Ovary (tissue), 9 donors: ENCODE results near the gene THRB. TPM values are rescaled to one million over a fixed set of nuclear protein-coding genes. Genes with fewer than 3 reads are reported as not detected.

Experiments
- DNase-seq, 5 donors: peaks; one replicate each; pipeline ENCODE4 v3.0.0-alpha.2; 2019 to 2020
- H3K27ac ChIP-seq, 2 donors: fragments of 200-600 bp; one replicate each; pipeline versions ENCODE4 v1.5.1 to v1.8.0; 2019 to 2022
- H3K27me3 ChIP-seq: fragments of 200-600 bp; one replicate; pipeline ENCODE4 v1.8.0; 2022
- H3K36me3 ChIP-seq: fragments of 200-600 bp; sonication (generic); one replicate; pipeline ENCODE4 v1.5.1; 2019
- H3K4me1 ChIP-seq: one replicate; pipeline ENCODE4 v1.8.1; 2013; ENCODE audit warnings: mild to moderate bottlenecking, moderate library complexity; ENCODE audit not compliant: insufficient read depth
- H3K4me3 ChIP-seq: fragments of 200-600 bp; sonication (generic); one replicate; pipeline ENCODE4 v1.5.1; 2017
- H3K9me3 ChIP-seq, 2 donors: fragments of 200-600 bp in 1 of 2; sonication (generic) in 1 of 2; one replicate each; pipeline versions ENCODE4 v1.5.1 to v1.8.1; 2013 to 2019; ENCODE audit warnings: mild to moderate bottlenecking in 1 of 2, moderate library complexity in 1 of 2
- EP300 ChIP-seq: sonication (generic); formaldehyde crosslinking; IDR thresholded peaks from one replicate; pipeline ENCODE4 v1.6.1; 2017; ENCODE audit warnings: antibody characterized with exemption
- POLR2A ChIP-seq: fragments of 450-650 bp; IDR thresholded peaks from one replicate; pipeline ENCODE4 v1.6.1; 2017; ENCODE audit warnings: antibody characterized with exemption, mild to moderate bottlenecking, moderate library complexity
- WGBS, 3 donors: extraction: QIAGEN DNeasy Blood & Tissue Kit in 1 of 3; methylation state at CpG; one replicate each; pipeline versions ENCODE4 v1.1.5 to v1.1.7; 2013 to 2017; 5-methylcytosine and 5-hydroxymethylcytosine counted together
- intact Hi-C, 4 donors: fragments of 100-400 bp; cut with DNase I; formaldehyde crosslinking; loops; one replicate each; pipeline versions ENCODE4 v1.11.0 to v1.15.1; 2022 to 2023
- polyA plus RNA-seq, 2 donors: library from polyadenylated mRNA; stranded (reverse); fragments of 200-250 nt in 1 of 2; fragments of 350-450 nt in 1 of 2; fragmentation: Illumina TruSeq in 1 of 2; extraction: RNeasy Lipid Tissue Mini Kit (QIAGEN cat#74804) in 1 of 2; gene quantifications; one replicate each; pipeline ENCODE4 v1.2.3, GENCODE V29; 2013 to 2014
- total RNA-seq, 7 donors: library from RNA; depleted of rRNA in 2 of 7; stranded (reverse); fragments of >200 nt in 2 of 7; fragmentation: NEBNext Ultra II Directional in 3 of 7; extraction: Animal tissue kit (Norgen Biotek cat#: 25700) in 3 of 7; gene quantifications; one replicate each; pipeline versions ENCODE4 v1.1.0 to v1.2.4, GENCODE V29; 2016 to 2023
- TF ChIP-seq, protein P1 (sequence below), 3 donors: fragments of 450-650 bp in 2 of 3; fragments of 200-600 bp in 1 of 3; IDR thresholded peaks; one replicate each; pipeline versions ENCODE4 v1.5.1 to v1.8.0; 2016 to 2022; ENCODE audit warnings: antibody characterized with exemption in 3 of 3, mild to moderate bottlenecking in 1 of 3
- donor health status: DM: no; HTN: no; CAD: no; lungs with moderate emphysema.
- donor health status: DM: no; HTN: no; CAD: no.
- donor health status: Bipolar disorder and iron deficiency.
- donor health status: DM: yes; HTN: yes; CAD: no.
- donor health status: DM: no; HTN: no; CAD: no.
- donor health status: DM: yes; HTN: yes; CAD: no.

The THRB gene
- total and polyA plus RNA-seq, 9 donors, result 0.91 to 6.5 (median 3.2) TPM

DNA sequence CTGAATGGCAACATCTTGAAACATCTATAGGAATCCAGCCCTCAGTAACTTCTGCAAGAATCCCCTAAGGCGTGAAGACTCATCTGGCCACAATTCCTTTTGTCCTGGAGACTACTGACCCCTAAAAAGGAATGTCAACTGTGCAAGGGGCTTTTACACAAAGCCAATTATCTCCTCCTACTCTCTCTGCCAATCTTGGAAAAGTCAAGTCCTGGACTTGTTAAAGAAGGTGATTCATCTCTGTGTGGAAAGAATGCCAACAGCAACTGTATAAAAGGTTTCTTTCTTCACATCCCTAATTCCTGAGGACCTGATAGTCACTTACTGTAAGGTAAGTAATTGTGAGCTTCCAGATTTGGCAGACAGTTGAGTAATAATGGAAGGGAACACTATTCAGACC is 22.3 kb downstream of the THRB start:
- DNase-seq, result no peak
- H3K9me3 ChIP-seq, result no peaks in the 10 kb centered on the region
- no peak overlapping the region for H3K4me3 ChIP-seq
- no peaks in the 10 kb centered on the region for H3K4me1 ChIP-seq
- 93 to 98% (median 94%) methylated on average over 1 of the region's 1 CpG for WGBS, 3 donors
- H3K27me3 ChIP-seq, result no peaks in the 10 kb centered on the region
- no peaks in the 10 kb centered on the region for H3K36me3 ChIP-seq
- intact Hi-C loops, result no loop called here
- no peak overlapping the region for H3K27ac ChIP-seq
- TF ChIP-seq POLR2A (no peak), EP300 (no peak)
- TF ChIP-seq, protein P1, sequence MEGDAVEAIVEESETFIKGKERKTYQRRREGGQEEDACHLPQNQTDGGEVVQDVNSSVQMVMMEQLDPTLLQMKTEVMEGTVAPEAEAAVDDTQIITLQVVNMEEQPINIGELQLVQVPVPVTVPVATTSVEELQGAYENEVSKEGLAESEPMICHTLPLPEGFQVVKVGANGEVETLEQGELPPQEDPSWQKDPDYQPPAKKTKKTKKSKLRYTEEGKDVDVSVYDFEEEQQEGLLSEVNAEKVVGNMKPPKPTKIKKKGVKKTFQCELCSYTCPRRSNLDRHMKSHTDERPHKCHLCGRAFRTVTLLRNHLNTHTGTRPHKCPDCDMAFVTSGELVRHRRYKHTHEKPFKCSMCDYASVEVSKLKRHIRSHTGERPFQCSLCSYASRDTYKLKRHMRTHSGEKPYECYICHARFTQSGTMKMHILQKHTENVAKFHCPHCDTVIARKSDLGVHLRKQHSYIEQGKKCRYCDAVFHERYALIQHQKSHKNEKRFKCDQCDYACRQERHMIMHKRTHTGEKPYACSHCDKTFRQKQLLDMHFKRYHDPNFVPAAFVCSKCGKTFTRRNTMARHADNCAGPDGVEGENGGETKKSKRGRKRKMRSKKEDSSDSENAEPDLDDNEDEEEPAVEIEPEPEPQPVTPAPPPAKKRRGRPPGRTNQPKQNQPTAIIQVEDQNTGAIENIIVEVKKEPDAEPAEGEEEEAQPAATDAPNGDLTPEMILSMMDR (IDR thresholded peaks at IDR 0.05), result no peak

DNA sequence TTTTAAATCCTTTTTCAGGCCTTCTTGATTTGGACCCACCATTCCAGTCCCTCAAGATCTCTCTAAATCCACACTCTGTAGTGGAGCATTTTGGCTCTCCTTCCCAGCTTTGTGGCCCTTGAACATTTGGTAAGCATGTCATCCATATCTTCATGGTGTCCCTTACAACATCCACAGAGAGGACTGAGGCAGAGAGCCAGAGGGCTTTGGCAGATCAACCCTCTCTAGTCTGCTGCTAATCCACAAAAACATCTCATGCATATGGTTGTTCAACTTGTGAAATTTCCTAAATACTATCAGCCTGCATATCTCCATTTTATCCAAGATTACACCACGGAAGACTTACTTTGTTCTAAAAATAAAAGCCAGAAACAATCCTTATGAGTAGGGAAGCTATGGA is 23.2 kb downstream of the THRB start:
- intact Hi-C loops, result no loop called here

DNA sequence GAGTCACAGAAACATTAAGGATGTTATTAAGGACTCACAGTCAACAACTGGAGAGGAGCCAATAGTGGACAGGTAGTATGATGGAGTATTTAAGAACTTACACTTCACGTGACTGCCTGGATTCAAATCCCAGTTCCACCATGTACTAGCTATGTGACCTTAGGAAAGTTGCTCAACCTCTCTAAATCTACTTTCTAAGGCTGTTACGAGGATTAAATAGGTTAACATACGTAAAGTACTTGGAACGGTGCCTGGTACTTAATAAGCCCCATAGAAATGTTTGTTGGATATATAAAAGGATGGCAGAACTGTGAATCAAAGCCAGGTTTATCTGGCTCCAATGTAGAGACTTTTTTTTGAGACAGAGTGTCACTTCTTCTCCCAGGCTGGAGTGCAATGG is 24.4 kb downstream of the THRB start:
- no peak for DNase-seq

More for the DNA sequence above, 23.2 kb downstream of the THRB start:
- Histone ChIP-seq H3K36me3 (no peaks in the 10 kb centered on the region), H3K27ac (no peak overlapping the region), H3K9me3 (no peaks in the 10 kb centered on the region), H3K4me3 (no peak overlapping the region), H3K4me1 (no peaks in the 10 kb centered on the region), H3K27me3 (no peaks in the 10 kb centered on the region)
- 70 to 88% (median 71%) methylated on average over 1 of the region's 1 CpG for WGBS, 3 donors
- TF ChIP-seq POLR2A (no peak), EP300 (no peak)
- TF ChIP-seq, protein P1 (IDR thresholded peaks at IDR 0.05), result no peak
- no peak for DNase-seq

DNA sequence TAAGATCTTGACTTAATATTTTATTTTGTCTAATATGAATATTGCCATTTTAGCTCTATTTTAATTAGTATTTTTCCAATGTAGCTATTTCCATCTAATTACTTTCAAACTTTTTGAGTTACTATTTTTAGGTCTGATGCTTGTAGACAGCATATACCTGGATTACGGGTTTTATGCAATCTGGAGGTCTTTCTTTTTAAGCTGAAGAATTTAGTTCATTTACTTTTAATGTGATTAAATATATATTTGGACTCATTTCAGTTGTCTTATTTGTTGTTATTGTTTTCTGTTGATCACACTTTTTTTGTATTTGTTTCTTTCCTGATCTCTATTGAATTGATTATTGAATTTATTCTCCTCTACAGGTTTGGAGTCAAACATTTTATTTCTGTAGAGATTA is 30.3 kb downstream of the THRB start:
- no peaks in the 10 kb centered on the region for H3K4me1 ChIP-seq
- WGBS, 3 donors, result 95 to 98% (median 96%) methylated on average over 1 of the region's 1 CpG
- no peaks in the 10 kb centered on the region for H3K9me3 ChIP-seq
- no peaks in the 10 kb centered on the region for H3K36me3 ChIP-seq
- H3K27ac ChIP-seq, result no peak overlapping the region
- intact Hi-C loops, result no loop called here
- no peak overlapping the region for H3K4me3 ChIP-seq
- no peak for DNase-seq
- no peaks in the 10 kb centered on the region for H3K27me3 ChIP-seq
- no peak for TF ChIP-seq EP300
- TF ChIP-seq POLR2A, result no peak
- TF ChIP-seq, protein P1 (IDR thresholded peaks at IDR 0.05), result no peak

More for the DNA sequence above, 24.4 kb downstream of the THRB start:
- H3K36me3 ChIP-seq, result no peaks in the 10 kb centered on the region
- no peak overlapping the region for H3K4me3 ChIP-seq
- intact Hi-C loops, result no loop called here
- no peak overlapping the region for H3K27ac ChIP-seq
- H3K9me3 ChIP-seq, result no peaks in the 10 kb centered on the region
- TF ChIP-seq, protein P1 (IDR thresholded peaks at IDR 0.05), result no peak
- TF ChIP-seq EP300 (no peak), POLR2A (no peak)
- H3K4me1 ChIP-seq, result no peaks in the 10 kb centered on the region
- 88 to 90% (median 89%) methylated on average over 4 of the region's 4 CpGs for WGBS, 3 donors
- H3K27me3 ChIP-seq, result no peaks in the 10 kb centered on the region
